GM23338 (cell line): ENCODE measurements around the gene PAIP2B. TPM values are rescaled to one million over a fixed set of nuclear protein-coding genes. Genes with fewer than 3 reads are reported as not detected.

Experiments used
- ATAC-seq: fragments of 200-7000 bp; cut with Tn5 transposase; 3 replicates; pipeline ENCODE4 v1.9.1; 2020
- DNase-seq: peaks from one replicate; pipeline ENCODE4 v3.0.0-alpha.2; 2015; ENCODE audit warnings: low spot score
- H2AFZ ChIP-seq: fragments of 200-600 bp; sonication (generic); 2 replicates; pipeline ENCODE4 v1.8.0; 2016; ENCODE audit warnings: antibody characterized with exemption, mild to moderate bottlenecking, moderate library complexity
- H3F3A ChIP-seq: fragments of 200-600 bp; sonication (generic); replicated peaks from 2 replicates; pipeline ENCODE4 v1.8.0; 2017; ENCODE audit warnings: antibody characterized with exemption, mixed run types, low read depth
- H3K27ac ChIP-seq: fragments of 200-600 bp; sonication (generic); 2 replicates; pipeline ENCODE4 v1.6.1; 2016; ENCODE audit warnings: low read depth
- H3K27me3 ChIP-seq: fragments of 200-600 bp; sonication (generic); 2 replicates; pipeline ENCODE4 v1.8.0; 2016; ENCODE audit warnings: mild to moderate bottlenecking, mixed run types, moderate library complexity; ENCODE audit not compliant: insufficient read depth
- H3K36me3 ChIP-seq: fragments of 200-600 bp; sonication (generic); 2 replicates; pipeline ENCODE4 v1.8.0; 2016; ENCODE audit warnings: mild to moderate bottlenecking; ENCODE audit not compliant: insufficient read depth
- H3K4me1 ChIP-seq: fragments of 200-600 bp; sonication (generic); 2 replicates; pipeline ENCODE4 v1.8.0; 2016; ENCODE audit warnings: mild to moderate bottlenecking, moderate library complexity; ENCODE audit not compliant: insufficient read depth
- H3K4me2 ChIP-seq: fragments of 200-600 bp; sonication (generic); 2 replicates; pipeline ENCODE4 v1.7.1; 2017; ENCODE audit warnings: mixed run types
- H3K4me3 ChIP-seq: fragments of 200-600 bp; sonication (generic); 2 replicates; pipeline ENCODE4 v1.6.1; 2016; ENCODE audit warnings: mixed run types
- H3K79me2 ChIP-seq: fragments of 200-600 bp; sonication (generic); replicated peaks from 2 replicates; pipeline ENCODE4 v1.8.0; 2017; ENCODE audit warnings: mild to moderate bottlenecking; ENCODE audit not compliant: insufficient read depth
- H3K9me2 ChIP-seq: fragments of 200-600 bp; sonication (generic); 2 replicates; pipeline ENCODE4 v1.8.0; 2017; ENCODE audit not compliant: insufficient read depth
- H4K20me1 ChIP-seq: fragments of 200-600 bp; sonication (generic); replicated peaks from 2 replicates; pipeline ENCODE4 v1.8.0; 2017; ENCODE audit warnings: mild to moderate bottlenecking; ENCODE audit not compliant: insufficient read depth
- H3K27ac Mint-ChIP-seq: 2 replicates; pipeline ENCODE4 v1.8.0; 2020; ENCODE audit warnings: inconsistent platforms, mild to moderate bottlenecking, moderate library complexity, mixed read lengths
- H3K27me3 Mint-ChIP-seq: 3 replicates; pipeline ENCODE4 v1.8.0; 2022; ENCODE audit warnings: low read depth, mild to moderate bottlenecking, moderate library complexity, mixed read lengths, inconsistent platforms; ENCODE audit not compliant: insufficient read depth, poor library complexity
- H3K36me3 Mint-ChIP-seq: 3 replicates; pipeline ENCODE4 v1.8.0; 2021; ENCODE audit warnings: low read depth, mild to moderate bottlenecking, inconsistent platforms, moderate library complexity, mixed read lengths
- H3K4me1 Mint-ChIP-seq: 3 replicates; pipeline ENCODE4 v1.8.0; 2020; ENCODE audit warnings: mild to moderate bottlenecking, inconsistent platforms, mixed read lengths
- H3K4me3 Mint-ChIP-seq: 3 replicates; pipeline ENCODE4 v1.8.0; 2021; ENCODE audit warnings: moderate library complexity, mild to moderate bottlenecking, inconsistent platforms, mixed read lengths
- H3K9me3 Mint-ChIP-seq: 3 replicates; pipeline ENCODE4 v1.8.0; 2020; ENCODE audit warnings: moderate library complexity, mild to moderate bottlenecking, inconsistent platforms, mixed read lengths
- CREB1 ChIP-seq: fragments of 250-450 bp; sonication (Bioruptor Pico); IDR thresholded peaks from 2 replicates; pipeline ENCODE4 v1.5.0; 2020; ENCODE audit warnings: low read depth, mild to moderate bottlenecking, moderate library complexity
- EZH2 ChIP-seq: fragments of 200-600 bp; sonication (generic); IDR thresholded peaks from one replicate; pipeline ENCODE4 v1.8.0; 2017; ENCODE audit warnings: antibody characterized with exemption, mild to moderate bottlenecking, low read depth; ENCODE audit not compliant: unreplicated experiment
- EZH2phosphoT487 ChIP-seq: fragments of 200-600 bp; sonication (generic); IDR thresholded peaks from one replicate; pipeline ENCODE4 v1.8.1; 2018; ENCODE audit warnings: antibody characterized with exemption; ENCODE audit not compliant: unreplicated experiment
- JUNB ChIP-seq: IDR thresholded peaks from one replicate; pipeline ENCODE4 v1.6.1; 2016; ENCODE audit warnings: antibody characterized with exemption; ENCODE audit not compliant: unreplicated experiment
- NANOG ChIP-seq: IDR thresholded peaks from 2 replicates; pipeline ENCODE4 v1.6.1; 2016; ENCODE audit warnings: antibody characterized with exemption, borderline replicate concordance
- POLR2AphosphoS5 ChIP-seq: IDR thresholded peaks from 2 replicates; pipeline ENCODE4 v1.6.1; 2016; ENCODE audit warnings: antibody characterized with exemption, low read depth
- STAT1 ChIP-seq: IDR thresholded peaks from one replicate; pipeline ENCODE4 v1.6.1; 2016; ENCODE audit warnings: antibody characterized with exemption; ENCODE audit not compliant: unreplicated experiment
- ZNF114 ChIP-seq: fragments of 250-450 bp; sonication (Bioruptor Pico); IDR thresholded peaks from 2 replicates; pipeline ENCODE4 v1.5.0; 2020; ENCODE audit warnings: mild to moderate bottlenecking, moderate library complexity
- ZNF331 ChIP-seq: fragments of 250-450 bp; sonication (Bioruptor Pico); IDR thresholded peaks from 2 replicates; pipeline ENCODE4 v1.5.0; 2020; ENCODE audit warnings: low read depth, mild to moderate bottlenecking, moderate library complexity
- polyA plus RNA-seq: library from polyadenylated mRNA; unstranded; fragments of >200 nt; fragmentation: Nextera tagmentation; extraction: Ambion mirVana; gene quantifications from 2 replicates; pipeline ENCODE4 v1.2.1, GENCODE V29; 2016
- total RNA-seq: library from RNA; depleted of rRNA; stranded (reverse); fragments of >200 nt; shearing (Covaris generic); gene quantifications from 2 replicates; pipeline ENCODE4 v1.2.3, GENCODE V29; 2014
- TF ChIP-seq, protein P1 (sequence below): IDR thresholded peaks from one replicate; pipeline ENCODE4 v1.6.1; 2018; ENCODE audit warnings: antibody characterized with exemption; ENCODE audit not compliant: unreplicated experiment
- TF ChIP-seq, protein P2 (sequence below), 2 experiments: fragments of 200-600 bp in 1 of 2; sonication (generic) in 1 of 2; conservative IDR thresholded peaks; 2 replicates each; pipeline versions ENCODE4 v1.5.1 to v1.6.1; 2016 to 2017; ENCODE audit warnings: antibody characterized with exemption in 2 of 2, low read depth in 2 of 2, mild to moderate bottlenecking in 2 of 2, moderate library complexity in 1 of 2
- TF ChIP-seq, protein P3 (sequence below): IDR thresholded peaks from 2 replicates; pipeline ENCODE4 v1.6.1; 2016; ENCODE audit warnings: antibody characterized with exemption
- TF ChIP-seq, protein P4 (sequence below): fragments of 250-450 bp; sonication (Bioruptor Pico); IDR thresholded peaks from 2 replicates; pipeline ENCODE4 v1.5.0; 2020; ENCODE audit warnings: mild to moderate bottlenecking, moderate library complexity

Gene PAIP2B
- total and polyA plus RNA-seq, 2 experiments from 2014 or later, result 7.6 to 29.7 TPM

DNA sequence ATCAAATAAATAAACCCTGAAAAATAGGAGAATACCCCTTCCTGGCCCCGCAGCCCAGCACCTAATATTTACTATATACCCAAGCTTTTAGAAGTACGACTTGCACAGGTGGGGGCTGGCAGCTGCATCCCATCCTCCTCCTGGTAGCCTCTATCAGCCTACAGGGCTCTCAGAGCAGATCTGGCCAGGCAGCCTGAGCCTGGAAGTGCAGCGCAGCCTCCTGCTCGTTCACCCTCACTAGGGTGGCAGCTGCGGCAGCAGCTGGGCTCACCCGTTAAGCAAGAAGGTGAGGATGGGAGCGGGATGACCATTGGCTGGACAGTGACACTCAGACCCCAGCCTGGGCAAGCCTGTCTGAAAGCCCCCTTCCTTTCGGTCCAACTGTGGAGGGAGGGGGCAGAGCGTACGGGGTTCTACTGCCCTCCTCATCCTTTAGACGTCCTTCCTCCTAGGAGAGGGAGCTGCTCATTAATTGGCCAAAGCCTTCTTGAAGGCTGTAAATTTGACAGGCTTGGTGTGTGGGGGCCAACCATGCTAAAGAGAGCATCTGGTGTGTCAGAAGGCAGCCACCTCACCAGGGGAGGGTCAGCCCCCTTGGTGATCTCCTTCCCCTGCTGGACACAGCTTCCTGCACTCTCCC is 73.2 kb downstream of the PAIP2B start:
- no peak overlapping the region for H3K4me2 ChIP-seq
- DNase-seq, result no peak
- peaks cover 11% of the 10 kb centered on the region; the same call in 1 of the 2 replicates for H3K36me3 ChIP-seq
- no peak overlapping the region for H3K4me3 Mint-ChIP-seq
- H2AFZ ChIP-seq, result no peak overlapping the region
- no peak overlapping the region for H3K27ac ChIP-seq
- TF ChIP-seq STAT1 (no peak), EZH2 (no peak), ZNF114 (CRISPR knock-in tag) (no peak), JUNB (no peak), ZNF331 (CRISPR knock-in tag) (no peak), CREB1 (CRISPR knock-in tag) (no peak), EZH2phosphoT487 (no peak), NANOG (no peak), POLR2AphosphoS5 (no peak)
- TF ChIP-seq, protein P1, sequence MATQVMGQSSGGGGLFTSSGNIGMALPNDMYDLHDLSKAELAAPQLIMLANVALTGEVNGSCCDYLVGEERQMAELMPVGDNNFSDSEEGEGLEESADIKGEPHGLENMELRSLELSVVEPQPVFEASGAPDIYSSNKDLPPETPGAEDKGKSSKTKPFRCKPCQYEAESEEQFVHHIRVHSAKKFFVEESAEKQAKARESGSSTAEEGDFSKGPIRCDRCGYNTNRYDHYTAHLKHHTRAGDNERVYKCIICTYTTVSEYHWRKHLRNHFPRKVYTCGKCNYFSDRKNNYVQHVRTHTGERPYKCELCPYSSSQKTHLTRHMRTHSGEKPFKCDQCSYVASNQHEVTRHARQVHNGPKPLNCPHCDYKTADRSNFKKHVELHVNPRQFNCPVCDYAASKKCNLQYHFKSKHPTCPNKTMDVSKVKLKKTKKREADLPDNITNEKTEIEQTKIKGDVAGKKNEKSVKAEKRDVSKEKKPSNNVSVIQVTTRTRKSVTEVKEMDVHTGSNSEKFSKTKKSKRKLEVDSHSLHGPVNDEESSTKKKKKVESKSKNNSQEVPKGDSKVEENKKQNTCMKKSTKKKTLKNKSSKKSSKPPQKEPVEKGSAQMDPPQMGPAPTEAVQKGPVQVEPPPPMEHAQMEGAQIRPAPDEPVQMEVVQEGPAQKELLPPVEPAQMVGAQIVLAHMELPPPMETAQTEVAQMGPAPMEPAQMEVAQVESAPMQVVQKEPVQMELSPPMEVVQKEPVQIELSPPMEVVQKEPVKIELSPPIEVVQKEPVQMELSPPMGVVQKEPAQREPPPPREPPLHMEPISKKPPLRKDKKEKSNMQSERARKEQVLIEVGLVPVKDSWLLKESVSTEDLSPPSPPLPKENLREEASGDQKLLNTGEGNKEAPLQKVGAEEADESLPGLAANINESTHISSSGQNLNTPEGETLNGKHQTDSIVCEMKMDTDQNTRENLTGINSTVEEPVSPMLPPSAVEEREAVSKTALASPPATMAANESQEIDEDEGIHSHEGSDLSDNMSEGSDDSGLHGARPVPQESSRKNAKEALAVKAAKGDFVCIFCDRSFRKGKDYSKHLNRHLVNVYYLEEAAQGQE, result no peak
- TF ChIP-seq, protein P2, sequence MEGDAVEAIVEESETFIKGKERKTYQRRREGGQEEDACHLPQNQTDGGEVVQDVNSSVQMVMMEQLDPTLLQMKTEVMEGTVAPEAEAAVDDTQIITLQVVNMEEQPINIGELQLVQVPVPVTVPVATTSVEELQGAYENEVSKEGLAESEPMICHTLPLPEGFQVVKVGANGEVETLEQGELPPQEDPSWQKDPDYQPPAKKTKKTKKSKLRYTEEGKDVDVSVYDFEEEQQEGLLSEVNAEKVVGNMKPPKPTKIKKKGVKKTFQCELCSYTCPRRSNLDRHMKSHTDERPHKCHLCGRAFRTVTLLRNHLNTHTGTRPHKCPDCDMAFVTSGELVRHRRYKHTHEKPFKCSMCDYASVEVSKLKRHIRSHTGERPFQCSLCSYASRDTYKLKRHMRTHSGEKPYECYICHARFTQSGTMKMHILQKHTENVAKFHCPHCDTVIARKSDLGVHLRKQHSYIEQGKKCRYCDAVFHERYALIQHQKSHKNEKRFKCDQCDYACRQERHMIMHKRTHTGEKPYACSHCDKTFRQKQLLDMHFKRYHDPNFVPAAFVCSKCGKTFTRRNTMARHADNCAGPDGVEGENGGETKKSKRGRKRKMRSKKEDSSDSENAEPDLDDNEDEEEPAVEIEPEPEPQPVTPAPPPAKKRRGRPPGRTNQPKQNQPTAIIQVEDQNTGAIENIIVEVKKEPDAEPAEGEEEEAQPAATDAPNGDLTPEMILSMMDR (conservative IDR thresholded peaks at IDR 0.05; ENCODE audit: low read depth in 2 of 2), result no peak
- TF ChIP-seq, protein P3, sequence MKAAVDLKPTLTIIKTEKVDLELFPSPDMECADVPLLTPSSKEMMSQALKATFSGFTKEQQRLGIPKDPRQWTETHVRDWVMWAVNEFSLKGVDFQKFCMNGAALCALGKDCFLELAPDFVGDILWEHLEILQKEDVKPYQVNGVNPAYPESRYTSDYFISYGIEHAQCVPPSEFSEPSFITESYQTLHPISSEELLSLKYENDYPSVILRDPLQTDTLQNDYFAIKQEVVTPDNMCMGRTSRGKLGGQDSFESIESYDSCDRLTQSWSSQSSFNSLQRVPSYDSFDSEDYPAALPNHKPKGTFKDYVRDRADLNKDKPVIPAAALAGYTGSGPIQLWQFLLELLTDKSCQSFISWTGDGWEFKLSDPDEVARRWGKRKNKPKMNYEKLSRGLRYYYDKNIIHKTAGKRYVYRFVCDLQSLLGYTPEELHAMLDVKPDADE, result no peak
- TF ChIP-seq, protein P4, sequence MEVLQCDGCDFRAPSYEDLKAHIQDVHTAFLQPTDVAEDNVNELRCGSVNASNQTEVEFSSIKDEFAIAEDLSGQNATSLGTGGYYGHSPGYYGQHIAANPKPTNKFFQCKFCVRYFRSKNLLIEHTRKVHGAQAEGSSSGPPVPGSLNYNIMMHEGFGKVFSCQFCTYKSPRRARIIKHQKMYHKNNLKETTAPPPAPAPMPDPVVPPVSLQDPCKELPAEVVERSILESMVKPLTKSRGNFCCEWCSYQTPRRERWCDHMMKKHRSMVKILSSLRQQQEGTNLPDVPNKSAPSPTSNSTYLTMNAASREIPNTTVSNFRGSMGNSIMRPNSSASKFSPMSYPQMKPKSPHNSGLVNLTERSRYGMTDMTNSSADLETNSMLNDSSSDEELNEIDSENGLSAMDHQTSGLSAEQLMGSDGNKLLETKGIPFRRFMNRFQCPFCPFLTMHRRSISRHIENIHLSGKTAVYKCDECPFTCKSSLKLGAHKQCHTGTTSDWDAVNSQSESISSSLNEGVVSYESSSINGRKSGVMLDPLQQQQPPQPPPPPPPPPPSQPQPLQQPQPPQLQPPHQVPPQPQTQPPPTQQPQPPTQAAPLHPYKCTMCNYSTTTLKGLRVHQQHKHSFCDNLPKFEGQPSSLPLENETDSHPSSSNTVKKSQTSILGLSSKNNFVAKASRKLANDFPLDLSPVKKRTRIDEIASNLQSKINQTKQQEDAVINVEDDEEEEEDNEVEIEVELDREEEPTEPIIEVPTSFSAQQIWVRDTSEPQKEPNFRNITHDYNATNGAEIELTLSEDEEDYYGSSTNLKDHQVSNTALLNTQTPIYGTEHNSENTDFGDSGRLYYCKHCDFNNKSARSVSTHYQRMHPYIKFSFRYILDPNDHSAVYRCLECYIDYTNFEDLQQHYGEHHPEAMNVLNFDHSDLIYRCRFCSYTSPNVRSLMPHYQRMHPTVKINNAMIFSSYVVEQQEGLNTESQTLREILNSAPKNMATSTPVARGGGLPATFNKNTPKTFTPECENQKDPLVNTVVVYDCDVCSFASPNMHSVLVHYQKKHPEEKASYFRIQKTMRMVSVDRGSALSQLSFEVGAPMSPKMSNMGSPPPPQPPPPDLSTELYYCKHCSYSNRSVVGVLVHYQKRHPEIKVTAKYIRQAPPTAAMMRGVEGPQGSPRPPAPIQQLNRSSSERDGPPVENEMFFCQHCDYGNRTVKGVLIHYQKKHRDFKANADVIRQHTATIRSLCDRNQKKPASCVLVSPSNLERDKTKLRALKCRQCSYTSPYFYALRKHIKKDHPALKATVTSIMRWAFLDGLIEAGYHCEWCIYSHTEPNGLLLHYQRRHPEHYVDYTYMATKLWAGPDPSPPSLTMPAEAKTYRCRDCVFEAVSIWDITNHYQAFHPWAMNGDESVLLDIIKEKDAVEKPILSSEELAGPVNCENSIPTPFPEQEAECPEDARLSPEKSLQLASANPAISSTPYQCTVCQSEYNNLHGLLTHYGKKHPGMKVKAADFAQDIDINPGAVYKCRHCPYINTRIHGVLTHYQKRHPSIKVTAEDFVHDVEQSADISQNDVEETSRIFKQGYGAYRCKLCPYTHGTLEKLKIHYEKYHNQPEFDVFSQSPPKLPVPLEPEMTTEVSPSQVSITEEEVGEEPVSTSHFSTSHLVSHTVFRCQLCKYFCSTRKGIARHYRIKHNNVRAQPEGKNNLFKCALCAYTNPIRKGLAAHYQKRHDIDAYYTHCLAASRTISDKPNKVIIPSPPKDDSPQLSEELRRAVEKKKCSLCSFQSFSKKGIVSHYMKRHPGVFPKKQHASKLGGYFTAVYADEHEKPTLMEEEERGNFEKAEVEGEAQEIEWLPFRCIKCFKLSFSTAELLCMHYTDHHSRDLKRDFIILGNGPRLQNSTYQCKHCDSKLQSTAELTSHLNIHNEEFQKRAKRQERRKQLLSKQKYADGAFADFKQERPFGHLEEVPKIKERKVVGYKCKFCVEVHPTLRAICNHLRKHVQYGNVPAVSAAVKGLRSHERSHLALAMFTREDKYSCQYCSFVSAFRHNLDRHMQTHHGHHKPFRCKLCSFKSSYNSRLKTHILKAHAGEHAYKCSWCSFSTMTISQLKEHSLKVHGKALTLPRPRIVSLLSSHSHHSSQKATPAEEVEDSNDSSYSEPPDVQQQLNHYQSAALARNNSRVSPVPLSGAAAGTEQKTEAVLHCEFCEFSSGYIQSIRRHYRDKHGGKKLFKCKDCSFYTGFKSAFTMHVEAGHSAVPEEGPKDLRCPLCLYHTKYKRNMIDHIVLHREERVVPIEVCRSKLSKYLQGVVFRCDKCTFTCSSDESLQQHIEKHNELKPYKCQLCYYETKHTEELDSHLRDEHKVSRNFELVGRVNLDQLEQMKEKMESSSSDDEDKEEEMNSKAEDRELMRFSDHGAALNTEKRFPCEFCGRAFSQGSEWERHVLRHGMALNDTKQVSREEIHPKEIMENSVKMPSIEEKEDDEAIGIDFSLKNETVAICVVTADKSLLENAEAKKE (CRISPR knock-in tag), result no peak
- peaks cover 15% of the 10 kb centered on the region for H3K27me3 Mint-ChIP-seq
- peaks cover 16% of the 10 kb centered on the region for H3K4me1 Mint-ChIP-seq
- ATAC-seq, result no peak
- H3K4me1 ChIP-seq, result peaks cover 6% of the 10 kb centered on the region
- H3K36me3 Mint-ChIP-seq, result peaks cover 17% of the 10 kb centered on the region
- H3K4me3 ChIP-seq, result no peak overlapping the region
- H3K27ac Mint-ChIP-seq, result no peak overlapping the region
- no peaks in the 10 kb centered on the region for H3K79me2 ChIP-seq
- peaks cover 6% of the 10 kb centered on the region; the same call in 1 of the 2 replicates for H4K20me1 ChIP-seq
- H3K9me2 ChIP-seq, result 0 out of 2 replicates have a peak, but pooled peaks cover 2% of the 10 kb centered on the region
- H3K27me3 ChIP-seq, result no peaks in the 10 kb centered on the region
- 0 out of 2 replicates have a peak, but pooled peaks cover 5% of the 10 kb centered on the region for H3F3A ChIP-seq
- H3K9me3 Mint-ChIP-seq, result no peaks in the 10 kb centered on the region
